ENCODE data around the gene UBE2J2.
A peak's percentile ranks its signal among the peaks of the same experiment; 100 is the strongest.

Gene UBE2J2

DNA sequence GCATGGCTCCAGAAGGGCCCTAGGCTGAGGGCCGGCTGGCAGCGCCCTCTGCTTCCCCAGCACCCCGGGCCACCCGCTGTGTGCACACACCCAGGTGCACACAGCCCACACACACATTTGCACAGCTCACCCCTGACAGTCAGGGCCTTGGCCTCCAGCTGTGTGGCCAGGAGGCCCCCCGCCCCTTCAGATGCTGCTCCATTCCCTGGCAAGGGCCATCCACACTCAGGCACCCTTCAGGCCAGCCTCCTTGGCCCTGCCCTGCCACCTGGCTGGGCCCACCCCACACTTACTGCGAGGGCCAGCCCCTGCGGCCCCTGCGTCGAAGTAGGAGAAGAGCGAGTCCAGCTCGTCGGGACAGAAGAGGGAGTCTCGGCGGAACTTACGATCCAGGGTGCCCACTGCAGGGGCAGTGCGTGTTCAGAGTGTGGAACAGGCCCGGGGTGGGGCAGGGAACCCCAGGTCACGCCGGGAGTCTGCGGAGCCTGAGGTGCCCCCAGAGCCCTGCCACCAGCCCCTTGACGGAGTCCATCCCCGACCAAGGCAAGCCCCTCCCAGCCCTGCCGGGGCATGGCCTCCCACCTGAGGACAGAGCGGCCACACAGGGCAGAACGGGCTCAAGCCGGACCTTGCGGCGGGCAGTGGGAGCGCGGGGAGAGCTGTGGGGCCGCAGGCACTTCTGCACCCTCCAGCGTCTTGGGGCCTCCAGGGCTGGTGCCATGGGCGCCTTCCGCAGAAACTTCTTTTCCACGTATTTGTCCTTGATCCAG, 21.7 kb upstream of the UBE2J2 start:
- DNase-seq (ENCODE audit: low read depth), result no peak

- no peak for DNase-seq (ENCODE audit: low read depth)
Observed at GRCh38 chr1:1294250-1294890, 20.7 kb upstream of the UBE2J2 start.

GRCh38 chr1:1293263-1294249, 19.9 kb upstream of the UBE2J2 start:
- DNase-seq (ENCODE audit: low read depth), result no peak

- DNase-seq (ENCODE audit: low read depth), result no peak
Observed at GRCh38 chr1:1292851-1293250, 19.2 kb upstream of the UBE2J2 start.

DNA sequence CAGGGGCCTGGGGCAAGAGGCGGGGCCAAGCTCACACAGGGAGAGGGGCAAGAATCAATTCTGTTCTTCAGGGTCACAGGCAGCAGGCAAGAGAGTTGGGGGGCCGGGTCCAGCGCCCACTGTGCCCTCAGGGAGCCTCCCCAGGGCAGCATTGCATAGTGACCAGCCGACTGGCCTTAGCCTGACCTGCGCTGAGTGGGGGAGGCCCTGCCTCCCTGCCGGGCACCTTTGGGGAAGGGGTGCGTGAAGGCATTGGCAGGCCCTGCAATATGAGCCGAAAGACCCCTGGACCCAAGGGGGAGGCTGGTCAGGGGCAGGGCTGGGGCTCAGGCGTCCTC, 18.8 kb upstream of the UBE2J2 start:
- DNase-seq (ENCODE audit: low read depth), result no peak

- peak; percentile 51 for DNase-seq (ENCODE audit: low read depth)
Observed at GRCh38 chr1:1291548-1292441, 18.1 kb upstream of the UBE2J2 start.

DNA sequence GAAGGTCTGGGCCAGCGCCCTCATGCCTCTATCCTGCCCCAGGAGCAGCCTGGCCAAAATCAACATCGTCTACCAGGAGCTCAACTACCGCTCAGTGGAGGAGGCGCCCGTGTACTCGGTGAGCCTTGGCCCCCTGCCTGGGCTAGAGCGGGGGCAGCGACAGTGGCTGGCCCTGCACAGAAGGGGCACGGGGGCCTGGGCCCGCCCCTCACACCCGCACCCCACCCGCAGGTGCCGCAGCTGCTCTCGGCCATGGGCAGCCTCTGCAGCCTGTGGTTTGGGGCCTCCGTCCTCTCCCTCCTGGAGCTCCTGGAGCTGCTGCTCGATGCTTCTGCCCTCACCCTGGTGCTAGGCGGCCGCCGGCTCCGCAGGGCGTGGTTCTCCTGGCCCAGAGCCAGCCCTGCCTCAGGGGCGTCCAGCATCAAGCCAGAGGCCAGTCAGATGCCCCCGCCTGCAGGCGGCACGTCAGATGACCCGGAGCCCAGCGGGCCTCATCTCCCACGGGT, 17.4 kb upstream of the UBE2J2 start:
- DNase-seq (ENCODE audit: low read depth), result no peak

DNA sequence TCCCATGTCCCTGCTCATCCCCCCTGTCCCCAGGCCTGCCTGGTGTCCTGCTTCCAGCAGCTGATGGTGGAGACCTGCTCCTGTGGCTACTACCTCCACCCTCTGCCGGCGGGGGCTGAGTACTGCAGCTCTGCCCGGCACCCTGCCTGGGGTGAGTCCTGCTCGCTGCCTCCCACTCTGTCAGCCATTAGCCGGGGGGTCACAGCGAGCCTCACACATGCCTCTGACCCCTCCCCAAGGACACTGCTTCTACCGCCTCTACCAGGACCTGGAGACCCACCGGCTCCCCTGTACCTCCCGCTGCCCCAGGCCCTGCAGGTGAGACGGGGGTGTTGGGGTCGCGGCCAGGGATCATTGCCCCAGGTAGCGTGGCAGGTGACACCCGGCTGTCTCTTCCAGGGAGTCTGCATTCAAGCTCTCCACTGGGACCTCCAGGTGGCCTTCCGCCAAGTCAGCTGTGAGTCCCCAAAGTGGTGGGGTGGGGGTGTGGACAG, 16.6 kb upstream of the UBE2J2 start:
- DNase-seq (ENCODE audit: low read depth), result peak; percentile 34

DNA sequence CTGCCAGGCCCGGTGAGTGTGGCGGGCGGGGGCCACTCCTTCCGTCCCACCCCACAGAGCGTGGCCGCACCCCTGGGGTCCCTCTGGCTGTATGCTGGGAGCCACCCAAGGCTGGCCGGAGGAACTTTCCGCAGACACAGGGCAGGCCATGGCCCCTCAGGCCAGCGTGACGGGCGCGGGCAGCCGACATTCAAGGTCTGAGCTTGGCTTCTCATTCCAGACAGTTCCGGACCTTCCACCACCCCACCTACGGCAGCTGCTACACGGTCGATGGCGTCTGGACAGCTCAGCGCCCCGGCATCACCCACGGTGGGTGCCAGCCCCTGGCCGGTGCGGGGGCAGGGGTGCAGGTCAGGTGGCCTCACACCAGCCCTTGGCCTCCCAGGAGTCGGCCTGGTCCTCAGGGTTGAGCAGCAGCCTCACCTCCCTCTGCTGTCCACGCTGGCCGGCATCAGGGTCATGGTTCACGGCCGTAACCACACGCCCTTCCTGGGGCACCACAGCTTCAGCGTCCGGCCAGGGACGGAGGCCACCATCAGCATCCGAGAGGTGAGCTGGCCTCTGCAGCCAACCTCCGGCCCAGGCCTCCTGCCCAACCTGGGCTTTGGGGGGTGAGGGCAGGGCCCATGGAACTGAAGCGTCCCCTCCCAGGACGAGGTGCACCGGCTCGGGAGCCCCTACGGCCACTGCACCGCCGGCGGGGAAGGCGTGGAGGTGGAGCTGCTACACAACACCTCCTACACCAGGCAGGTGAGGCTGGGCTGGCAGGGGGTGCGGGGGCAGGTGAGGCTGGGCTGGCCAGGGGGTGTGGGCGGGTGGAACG, 13.8 kb upstream of the UBE2J2 start:
- DNase-seq (ENCODE audit: low read depth), result no peak

DNA sequence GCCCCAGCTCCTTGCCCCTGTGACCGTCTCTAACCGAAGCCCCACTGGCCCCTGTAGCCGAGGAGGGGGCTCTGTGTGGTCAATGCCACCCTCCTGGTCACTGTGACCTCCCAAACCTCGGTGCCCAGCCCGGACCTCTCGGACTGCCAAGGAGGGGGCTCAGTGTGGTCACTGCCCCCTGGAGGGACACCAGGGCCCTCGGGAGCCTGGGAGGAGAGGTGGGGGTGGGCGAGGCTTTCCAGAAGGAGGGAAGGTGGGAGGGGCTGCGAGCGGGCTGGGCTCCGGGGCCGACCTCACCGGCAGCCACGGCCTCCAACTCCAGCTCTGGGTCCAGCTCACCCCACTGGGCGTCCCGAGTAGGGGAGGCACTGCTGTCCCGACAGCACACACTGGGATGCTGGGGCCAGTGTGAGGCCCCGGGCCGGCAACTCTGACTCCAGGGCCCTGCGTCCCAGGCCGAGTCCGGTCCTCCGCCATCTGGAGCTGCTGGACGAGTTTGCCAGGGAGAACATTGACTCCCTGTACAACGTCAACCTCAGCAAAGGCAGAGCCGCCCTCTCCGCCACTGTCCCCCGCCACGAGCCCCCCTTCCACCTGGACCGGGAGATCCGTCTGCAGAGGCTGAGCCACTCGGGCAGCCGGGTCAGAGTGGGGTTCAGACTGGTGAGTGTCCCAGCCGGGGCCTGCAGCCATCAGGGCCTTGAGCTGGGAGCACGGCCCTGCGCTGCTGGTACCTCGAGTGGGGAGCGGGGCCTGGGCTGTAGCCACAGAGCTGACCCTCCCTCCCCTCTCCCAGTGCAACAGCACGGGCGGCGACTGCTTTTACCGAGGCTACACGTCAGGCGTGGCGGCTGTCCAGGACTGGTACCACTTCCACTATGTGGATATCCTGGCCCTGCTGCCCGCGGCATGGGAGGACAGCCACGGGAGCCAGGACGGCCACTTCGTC, 12.9 kb upstream of the UBE2J2 start:
- DNase-seq (ENCODE audit: low read depth), result no peak

DNA sequence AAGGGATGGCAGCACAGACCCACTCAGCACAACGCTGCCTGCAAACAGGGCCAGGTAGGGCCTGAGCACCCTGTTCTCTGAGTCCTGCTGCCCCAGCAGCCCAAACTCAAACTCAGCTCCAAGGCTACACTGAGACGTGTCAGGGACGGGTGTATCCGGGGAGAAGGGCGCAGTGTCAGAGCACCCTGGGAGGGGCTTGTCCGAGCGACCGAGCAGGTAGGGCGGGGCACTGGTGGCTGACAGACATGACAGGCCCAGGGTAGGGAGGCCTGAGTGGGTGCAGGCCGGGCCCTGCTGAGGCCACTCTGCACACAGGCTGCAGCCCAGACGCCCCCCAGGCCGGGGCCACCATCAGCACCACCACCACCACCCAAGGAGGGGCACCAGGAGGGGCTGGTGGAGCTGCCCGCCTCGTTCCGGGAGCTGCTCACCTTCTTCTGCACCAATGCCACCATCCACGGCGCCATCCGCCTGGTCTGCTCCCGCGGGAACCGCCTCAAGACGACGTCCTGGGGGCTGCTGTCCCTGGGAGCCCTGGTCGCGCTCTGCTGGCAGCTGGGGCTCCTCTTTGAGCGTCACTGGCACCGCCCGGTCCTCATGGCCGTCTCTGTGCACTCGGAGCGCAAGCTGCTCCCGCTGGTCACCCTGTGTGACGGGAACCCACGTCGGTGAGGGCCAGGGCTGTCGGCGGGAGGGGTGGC, 12.1 kb upstream of the UBE2J2 start:
- no peak for DNase-seq (ENCODE audit: low read depth)

DNA sequence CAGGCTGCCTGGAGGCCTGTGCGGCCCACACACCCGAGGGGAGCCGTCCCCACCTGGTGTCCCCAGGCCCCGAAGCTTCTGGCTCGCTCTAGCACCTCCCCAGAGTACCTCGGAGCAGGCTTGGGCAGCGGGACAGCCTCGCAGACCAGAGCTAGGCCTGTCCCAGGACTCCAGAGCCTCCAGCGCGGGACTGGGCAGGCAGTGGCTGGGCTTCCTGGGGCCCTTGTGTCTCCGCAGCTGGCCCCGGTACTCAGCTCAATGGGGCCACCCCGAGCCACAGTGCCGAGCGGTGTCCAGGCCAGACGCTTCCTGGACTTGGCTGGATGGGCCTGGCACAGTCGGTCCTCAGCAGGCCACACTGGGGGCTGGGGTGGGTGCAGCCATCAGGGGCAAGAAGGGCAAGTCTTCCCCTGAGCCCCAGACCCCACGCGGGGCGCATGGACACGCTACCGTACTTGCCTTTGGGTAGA, 11.5 kb upstream of the UBE2J2 start:
- DNase-seq (ENCODE audit: low read depth), result no peak

DNA sequence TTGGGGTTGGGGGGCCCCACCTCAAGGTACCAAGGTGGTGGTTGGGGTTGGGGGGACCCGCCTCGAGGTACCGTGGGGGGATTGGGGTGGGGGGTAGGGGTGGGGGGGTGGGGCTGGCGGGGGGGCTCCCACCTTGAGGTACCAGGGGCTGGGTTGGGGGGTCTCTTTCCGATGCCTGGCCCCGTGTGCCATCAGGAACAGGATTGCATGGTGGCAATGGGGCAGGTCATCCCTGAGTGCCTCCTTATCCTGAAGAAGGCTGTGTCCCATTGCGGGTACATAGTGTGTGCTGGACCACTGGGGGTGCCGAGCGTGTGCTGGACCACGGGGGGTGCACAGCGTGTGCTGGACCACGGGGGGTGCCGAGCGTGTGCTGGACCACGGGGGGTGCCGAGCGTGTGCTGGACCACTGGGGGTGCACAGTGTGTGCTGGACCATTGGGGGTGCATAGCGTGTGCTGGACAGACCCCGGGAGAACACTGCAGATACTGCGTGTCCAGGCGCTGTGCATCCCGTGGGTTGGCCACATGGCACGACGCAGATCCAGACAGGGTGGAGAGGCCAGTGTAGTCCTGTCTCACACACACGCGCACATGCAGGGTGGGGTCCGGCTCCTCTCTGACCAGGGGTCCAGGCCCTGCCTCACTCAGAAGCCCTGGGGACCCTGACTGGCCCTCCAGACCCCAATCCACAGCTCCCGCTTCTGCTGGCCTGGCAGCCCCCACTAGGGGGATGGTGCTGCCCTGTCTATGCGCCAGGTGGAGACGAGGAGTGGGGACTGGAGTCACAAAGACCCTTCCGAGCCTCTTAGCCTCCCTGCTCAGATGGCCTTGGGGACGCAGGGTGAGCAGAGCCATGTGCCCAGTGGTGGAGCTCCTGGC, 10.8 kb upstream of the UBE2J2 start:
- no peak for DNase-seq (ENCODE audit: low read depth)

DNA sequence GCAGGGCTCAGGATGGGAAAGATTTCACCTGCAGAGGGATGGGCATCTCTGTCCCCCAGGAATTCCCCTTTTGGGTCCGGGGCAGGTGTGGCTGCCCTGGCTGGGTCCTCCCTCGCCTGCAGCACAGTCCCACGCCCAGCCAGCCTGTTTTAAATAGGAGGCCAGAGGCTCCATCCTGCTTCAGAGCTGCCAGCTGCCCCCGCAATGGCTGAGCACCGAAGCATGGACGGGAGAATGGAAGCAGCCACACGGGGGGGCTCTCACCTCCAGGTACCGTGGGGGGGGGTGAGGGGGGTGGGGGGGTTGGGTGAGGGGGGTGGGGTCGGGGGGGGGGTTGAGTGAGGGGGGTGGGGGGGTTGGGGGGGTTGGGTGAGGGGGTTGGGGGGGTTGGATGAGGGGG, 10.2 kb upstream of the UBE2J2 start:
- no peak for DNase-seq (ENCODE audit: low read depth)

DNA sequence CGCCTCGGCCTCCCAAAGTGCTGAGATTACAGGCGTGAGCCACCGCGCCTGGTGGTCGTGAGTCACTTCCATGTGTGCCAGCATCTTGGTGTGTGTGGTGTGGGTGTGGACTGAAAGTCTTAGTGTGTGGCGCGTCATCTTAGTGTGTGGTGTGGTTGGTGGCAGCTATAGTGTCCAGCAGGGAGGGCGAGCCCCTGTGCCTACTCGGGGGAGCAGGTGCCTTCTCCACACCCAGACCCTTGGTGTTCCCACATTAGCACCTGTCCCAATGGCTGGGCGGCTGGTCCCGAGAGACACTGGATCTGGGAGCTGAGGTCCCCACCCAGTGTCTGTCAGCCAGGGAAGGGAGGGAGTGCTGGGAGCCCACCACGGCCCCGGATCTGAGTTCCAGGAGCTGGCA, 9.3 kb upstream of the UBE2J2 start:
- DNase-seq (ENCODE audit: low read depth), result peak; percentile 36

DNA sequence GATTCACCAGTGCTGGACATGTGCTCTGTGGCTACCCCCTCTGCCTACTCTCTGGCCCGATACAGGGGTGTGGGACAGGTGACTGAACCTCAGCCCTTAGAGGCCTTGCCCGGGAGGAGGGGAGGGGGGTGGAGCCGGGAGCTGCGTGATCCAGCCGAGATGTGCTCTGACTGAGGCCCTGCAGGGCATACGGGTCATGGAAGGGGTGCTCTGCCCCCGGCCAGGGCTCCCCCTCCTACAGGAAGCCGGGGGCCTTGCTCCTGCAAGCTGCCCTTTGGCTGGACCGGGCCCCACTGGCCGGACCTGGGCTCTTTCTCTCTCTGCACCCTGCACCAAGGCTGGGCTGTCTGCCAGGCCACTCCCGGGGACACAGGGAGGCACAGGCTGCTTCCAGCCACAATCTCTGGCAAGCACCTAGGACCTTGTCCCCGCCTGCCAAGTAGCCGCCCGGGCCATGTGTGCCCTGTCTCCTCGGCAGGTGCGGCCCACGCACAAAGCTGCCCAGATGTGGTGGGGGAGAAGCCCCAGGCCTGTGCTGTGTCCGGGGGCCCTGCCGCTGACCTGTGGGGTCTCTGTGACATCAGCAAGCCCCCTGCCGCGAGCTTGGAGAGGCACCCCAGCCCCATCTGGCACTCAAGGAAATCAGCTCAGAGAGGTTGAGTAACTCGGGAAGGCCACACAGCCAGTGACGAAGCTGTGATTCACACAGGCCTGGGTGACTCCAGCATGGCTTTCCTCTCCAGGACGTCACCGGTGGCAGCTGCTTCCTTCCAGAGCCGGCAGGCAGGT, 8.1 kb upstream of the UBE2J2 start:
- peak; percentile 59 for DNase-seq (ENCODE audit: low read depth)
